Stimulated activated CD8-positive, alpha-beta memory T cell treated with anti-CD3 and anti-CD28 coated beads, Interleukin-12 subunit alpha, Interleukin-12 subunit beta, amount 100 ng/mL, for 1 hour (primary cell): ENCODE data around the gene HPCA.

Source experiments
- DNase-seq: peaks from one replicate; pipeline ENCODE4 v3.0.0-alpha.2; 2020; ENCODE audit warnings: low read depth

HPCA gene

DNA sequence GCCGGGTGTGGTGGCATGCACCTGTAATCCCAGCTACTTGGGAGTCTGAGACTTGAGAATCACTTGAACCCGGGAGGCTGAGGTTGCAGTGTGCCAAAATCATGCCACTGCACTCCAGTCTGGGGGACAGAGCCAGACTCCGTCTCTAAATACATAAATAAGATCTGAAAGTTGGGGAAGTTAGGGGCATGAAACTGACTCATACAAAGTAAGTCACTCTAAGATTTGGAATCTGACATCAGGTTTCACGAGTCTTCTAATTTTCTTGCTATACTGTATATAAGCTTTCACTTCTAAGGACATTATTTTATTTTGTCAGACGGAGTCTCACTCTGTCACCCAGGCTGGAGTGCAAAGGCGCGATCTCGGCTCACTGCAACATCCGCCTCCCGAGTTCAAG lies 48.2 kb downstream of the HPCA start:
- no peak for DNase-seq

DNA sequence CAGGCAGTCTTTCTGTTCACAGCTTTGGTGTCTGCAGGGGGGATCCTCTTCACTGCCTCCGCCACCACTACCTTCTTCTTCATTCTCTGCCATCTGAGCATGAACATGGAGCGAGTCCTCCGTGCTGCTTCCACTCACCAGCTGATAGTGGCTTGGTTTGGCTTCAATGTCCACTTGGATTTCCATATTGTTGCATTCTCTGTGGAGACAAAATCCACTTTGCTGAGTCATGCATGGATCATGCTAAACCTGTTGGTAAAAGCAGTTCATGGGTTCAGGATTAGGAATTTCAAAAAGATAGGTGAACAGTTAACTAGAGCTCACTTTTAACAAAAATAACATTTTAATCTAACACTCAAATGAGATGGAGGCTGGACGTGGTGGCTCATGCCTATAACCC lies 50.8 kb downstream of the HPCA start:
- no peak for DNase-seq

GRCh38 chr1:32939655-32940371 lies 53.5 kb downstream of the HPCA start:
- DNase-seq: no peak

- no peak for DNase-seq
Observed at GRCh38 chr1:32944180-32944579, 57.9 kb downstream of the HPCA start.
